ACC112 (cell line): Measurements from ENCODE around the gene UBE2J2.

ENCODE experiments used
- H2AFZ ChIP-seq: fragments of 200-600 bp; sonication (generic); one replicate; pipeline ENCODE4 v1.6.0; 2017; ENCODE audit warnings: antibody characterized with exemption, low read length; ENCODE audit not compliant: unreplicated experiment
- H3K27ac ChIP-seq: fragments of 200-600 bp; sonication (generic); 2 replicates; pipeline ENCODE4 v1.5.1; 2014; ENCODE audit warnings: low read depth, mild to moderate bottlenecking, antibody characterized with exemption, low read length, moderate library complexity
- H3K27me3 ChIP-seq: fragments of 200-600 bp; sonication (generic); 2 replicates; pipeline ENCODE4 v1.6.1; 2014; ENCODE audit warnings: mild to moderate bottlenecking, antibody characterized with exemption, low read length, moderate library complexity, mixed read lengths; ENCODE audit not compliant: insufficient read depth
- H3K36me3 ChIP-seq: fragments of 200-600 bp; sonication (generic); 2 replicates; pipeline ENCODE4 v1.6.1; 2016; ENCODE audit warnings: mild to moderate bottlenecking, antibody characterized with exemption, low read length, moderate library complexity, mixed read lengths; ENCODE audit not compliant: insufficient read depth
- H3K4me1 ChIP-seq: fragments of 200-600 bp; sonication (generic); one replicate; pipeline ENCODE4 v1.6.1; 2016; ENCODE audit warnings: low read length, mixed read lengths; ENCODE audit not compliant: insufficient read depth, unreplicated experiment, control insufficient read depth
- H3K4me3 ChIP-seq: fragments of 200-600 bp; sonication (generic); 2 replicates; pipeline ENCODE4 v1.5.1; 2014; ENCODE audit warnings: mild to moderate bottlenecking, low read depth, low read length
- H3K79me2 ChIP-seq: fragments of 200-600 bp; sonication (generic); one replicate; pipeline ENCODE4 v1.6.0; 2016; ENCODE audit warnings: low read length; ENCODE audit not compliant: control insufficient read depth, unreplicated experiment, insufficient read depth

UBE2J2 gene

DNA sequence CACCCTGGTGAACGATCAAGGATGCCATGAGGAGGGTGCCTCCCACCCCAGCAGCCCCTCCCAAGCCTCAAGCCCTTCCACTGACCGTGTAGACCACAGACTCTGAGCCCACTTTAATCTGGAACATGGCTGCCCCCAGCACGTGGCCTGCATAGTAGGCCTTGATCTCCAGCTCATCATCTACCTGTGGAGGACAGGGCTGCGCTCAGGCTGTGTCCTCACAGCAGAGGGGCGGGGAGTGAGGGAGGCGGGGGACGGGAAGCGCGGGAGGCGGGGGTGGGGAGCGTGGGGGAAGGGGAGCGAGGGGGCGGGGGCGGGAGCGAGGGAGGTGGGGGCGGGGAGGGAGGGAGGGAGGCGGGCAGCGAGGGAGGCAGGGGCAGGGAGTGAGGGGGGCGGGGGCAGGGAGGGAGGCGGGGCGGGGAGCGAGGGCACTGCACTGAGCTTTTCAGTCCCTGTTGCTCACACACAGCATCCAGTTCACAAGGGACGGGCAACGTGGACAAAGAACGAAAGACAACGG is 41.8 kb upstream of the UBE2J2 start:
- Histone ChIP-seq H3K4me3 (no peak overlapping the region), H3K36me3 (peaks cover 14% of the 10 kb centered on the region; the same call in 1 of the 2 replicates), H3K4me1 (peaks cover 9% of the 10 kb centered on the region), H3K27me3 (no peaks in the 10 kb centered on the region), H3K27ac (no peak overlapping the region), H3K79me2 (peaks cover 23% of the 10 kb centered on the region), H2AFZ (no peak overlapping the region)

DNA sequence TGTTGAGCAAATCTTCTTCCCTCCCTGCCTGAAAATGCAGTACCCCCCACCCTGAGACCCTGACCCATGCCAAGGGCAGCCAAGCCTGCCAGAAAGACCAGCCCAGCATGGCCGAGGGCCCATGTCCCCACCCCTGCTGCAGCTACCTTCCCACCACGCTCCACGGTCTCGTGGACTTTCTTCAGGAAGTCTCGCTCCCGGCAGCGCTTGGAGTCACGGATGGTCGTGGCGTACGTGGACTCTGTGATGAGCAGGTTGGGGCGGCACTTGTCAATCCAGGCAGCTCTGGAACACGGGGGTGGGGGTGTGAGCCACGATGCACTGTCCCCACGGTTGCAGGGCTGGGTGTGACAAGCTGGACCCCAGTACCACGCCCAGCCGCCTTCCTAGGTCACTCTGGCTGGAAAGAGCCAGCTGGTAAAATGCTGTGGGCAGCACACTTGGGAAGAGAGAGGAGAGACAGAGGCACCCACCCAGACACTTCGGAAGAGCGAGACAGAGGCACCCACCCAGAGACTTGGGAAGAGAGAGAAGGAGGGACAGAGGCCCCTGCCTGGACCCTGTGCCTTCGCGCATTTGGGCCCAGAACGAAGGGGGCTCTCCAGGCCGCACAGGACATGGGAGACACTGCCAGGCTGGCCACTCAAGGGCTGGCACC is 41.2 kb upstream of the UBE2J2 start:
- Histone ChIP-seq H3K4me1 (peaks cover 11% of the 10 kb centered on the region), H3K4me3 (no peak overlapping the region), H3K79me2 (peaks cover 16% of the 10 kb centered on the region), H3K27me3 (no peaks in the 10 kb centered on the region), H3K27ac (no peak overlapping the region), H2AFZ (no peak overlapping the region), H3K36me3 (peaks cover 14% of the 10 kb centered on the region; the same call in 1 of the 2 replicates)

DNA sequence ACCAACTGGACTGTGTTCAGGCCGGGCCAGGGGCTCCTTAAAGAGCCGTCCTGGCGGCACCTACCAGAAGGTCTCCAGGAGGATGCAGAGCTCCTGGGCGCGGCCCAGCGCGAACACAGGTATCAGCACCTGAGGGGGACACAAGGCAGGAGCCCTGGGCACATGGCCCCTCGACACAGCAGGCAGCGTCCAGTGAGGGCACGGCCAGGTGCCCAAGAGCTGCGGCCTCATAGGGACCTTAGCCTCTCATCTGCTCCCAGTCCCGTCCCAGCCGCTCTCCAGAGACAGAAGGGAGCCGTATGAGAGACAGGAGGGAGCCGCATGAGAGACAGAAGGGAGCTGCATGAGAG is 40.6 kb upstream of the UBE2J2 start:
- Histone ChIP-seq H3K27me3 (no peaks in the 10 kb centered on the region), H3K4me1 (peaks cover 17% of the 10 kb centered on the region), H3K27ac (no peak overlapping the region), H3K79me2 (peaks cover 16% of the 10 kb centered on the region), H3K4me3 (no peak overlapping the region), H2AFZ (no peak overlapping the region), H3K36me3 (peaks cover 14% of the 10 kb centered on the region; the same call in 1 of the 2 replicates)

DNA sequence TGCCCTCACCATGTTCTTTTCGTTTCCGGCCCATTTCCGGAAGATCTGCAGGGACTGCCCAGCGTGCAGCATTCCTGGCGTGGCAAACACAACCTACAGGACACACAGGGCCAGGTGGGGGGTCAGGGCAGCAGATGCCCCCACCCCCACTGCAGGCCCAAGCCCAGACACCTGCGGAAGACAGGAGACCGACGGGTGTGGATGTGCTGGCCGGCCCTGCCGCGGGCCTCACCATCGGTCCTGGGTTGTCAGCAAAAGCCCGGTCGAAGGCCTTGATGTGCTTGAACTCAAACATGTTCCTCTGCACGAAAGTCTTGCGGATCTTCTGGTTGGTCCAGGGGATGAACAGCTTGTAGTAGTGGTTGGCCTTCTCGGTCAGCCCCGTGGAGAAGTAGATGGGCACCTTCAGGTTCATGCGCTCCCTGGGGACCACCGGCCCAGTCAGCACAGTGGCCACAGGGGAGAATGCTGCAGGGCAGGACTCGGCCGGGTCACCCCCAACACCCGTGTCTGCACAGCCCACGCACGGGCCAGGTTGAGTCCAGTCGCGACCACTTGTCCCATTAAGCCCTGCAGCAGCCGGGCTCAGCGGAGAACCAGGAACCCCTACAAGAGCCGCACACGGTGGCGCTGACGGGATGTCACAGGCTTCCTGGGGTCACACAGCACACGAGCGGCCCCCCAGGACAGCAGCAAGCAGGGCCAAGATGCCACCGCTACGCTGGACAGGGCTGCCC is 40.0 kb upstream of the UBE2J2 start:
- Histone ChIP-seq H3K36me3 (peaks cover 14% of the 10 kb centered on the region; the same call in 1 of the 2 replicates), H3K4me1 (peaks cover 15% of the 10 kb centered on the region), H3K4me3 (no peak overlapping the region), H3K27me3 (no peaks in the 10 kb centered on the region), H2AFZ (no peak overlapping the region), H3K79me2 (peaks cover 18% of the 10 kb centered on the region), H3K27ac (no peak overlapping the region)

DNA sequence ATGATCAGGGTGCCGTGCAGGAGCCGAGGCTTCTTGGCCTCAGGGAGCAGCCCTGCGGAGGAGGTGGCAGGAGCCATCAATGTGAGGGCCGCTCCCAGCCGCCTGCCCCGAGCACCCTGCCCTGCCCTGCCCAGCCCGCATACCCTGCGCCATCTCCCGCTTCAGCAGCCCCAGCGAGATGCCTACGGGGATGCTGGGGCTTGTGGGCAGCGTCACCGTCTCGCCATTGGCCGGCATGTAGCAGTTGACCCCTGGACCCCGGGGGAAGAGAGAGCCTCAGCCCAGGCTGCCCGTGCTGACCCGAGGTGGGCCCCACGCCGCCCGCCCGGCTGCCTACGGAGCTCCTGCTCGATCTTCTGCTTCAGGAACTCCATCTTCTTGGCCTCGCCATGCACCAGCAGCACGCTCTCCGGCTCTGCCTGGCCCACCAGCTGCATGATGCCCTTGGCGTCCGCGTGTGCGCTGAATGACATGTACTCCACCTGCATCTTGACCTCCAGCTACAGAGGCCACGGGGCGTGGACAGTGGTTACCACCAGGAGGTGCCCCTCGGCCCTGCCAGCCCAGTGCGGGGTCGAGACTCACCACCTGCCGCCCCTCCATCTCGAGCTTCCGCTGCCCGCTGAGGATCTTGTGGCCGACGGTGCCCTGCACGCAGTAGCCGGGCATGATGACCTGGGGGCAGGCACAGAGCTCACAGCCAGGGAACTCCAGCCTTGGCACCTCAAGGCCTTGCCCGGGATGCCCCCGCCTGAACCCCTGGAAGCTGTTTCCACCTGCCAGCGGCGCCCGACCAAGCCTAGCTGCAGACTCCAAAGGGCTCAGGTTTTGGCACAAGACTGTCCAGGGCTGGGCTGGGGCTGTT is 39.0 kb upstream of the UBE2J2 start:
- Histone ChIP-seq H3K27ac (no peak overlapping the region), H3K79me2 (peaks cover 18% of the 10 kb centered on the region), H3K36me3 (peaks cover 14% of the 10 kb centered on the region; the same call in 1 of the 2 replicates), H3K4me3 (no peak overlapping the region), H3K27me3 (no peaks in the 10 kb centered on the region), H3K4me1 (peaks cover 10% of the 10 kb centered on the region), H2AFZ (no peak overlapping the region)

DNA sequence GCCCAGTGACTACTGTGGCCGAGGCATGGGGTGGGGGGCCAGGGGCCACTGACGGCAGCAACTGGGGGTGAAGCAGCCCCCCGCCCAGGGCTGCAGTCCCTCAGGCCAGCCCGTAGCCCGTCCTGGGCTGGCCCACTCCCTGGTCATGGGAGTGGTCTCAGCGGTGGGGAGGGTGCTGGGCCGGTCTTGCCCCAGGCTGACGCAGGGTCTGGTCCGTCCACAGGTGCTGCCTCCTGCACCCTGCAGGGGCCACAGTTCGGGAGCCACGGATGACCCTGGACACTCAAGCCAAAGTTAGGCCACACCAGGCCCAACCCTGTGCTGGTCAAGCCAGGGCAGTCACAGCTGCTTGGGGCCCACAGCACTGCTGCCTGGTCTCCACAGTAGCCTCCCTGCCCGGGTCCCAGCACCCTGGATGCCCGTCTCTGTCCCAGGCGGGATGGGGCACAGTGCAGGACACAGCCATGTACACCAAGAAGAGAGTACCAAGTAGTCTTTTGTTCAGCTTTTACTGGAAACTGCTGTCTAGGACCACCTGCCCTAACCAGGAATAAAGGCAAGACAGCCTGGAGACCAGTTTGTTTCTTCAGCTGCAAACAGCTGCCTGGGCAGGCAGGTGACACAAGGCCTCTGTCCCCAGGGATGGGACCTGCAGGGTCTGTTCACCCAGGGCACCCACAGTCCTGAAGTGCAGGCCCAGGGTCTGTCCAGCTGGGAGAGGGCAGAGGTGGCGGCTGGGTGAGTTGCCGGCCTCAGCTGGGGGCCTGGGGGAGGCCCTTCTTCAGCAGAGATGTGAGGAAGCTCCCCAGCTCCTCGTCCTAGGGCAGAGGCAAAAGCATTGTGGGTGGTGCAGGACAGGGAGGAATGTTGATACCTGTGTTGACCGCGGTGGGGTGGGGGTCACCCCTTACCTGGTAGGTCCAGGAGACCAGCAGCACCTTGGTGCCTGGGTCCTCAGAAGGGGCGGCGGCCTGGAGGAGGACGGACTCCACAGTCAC is 37.8 kb upstream of the UBE2J2 start:
- H3K79me2 ChIP-seq, result peaks cover 26% of the 10 kb centered on the region
- H3K36me3 ChIP-seq, result peaks cover 14% of the 10 kb centered on the region; the same call in 1 of the 2 replicates

DNA sequence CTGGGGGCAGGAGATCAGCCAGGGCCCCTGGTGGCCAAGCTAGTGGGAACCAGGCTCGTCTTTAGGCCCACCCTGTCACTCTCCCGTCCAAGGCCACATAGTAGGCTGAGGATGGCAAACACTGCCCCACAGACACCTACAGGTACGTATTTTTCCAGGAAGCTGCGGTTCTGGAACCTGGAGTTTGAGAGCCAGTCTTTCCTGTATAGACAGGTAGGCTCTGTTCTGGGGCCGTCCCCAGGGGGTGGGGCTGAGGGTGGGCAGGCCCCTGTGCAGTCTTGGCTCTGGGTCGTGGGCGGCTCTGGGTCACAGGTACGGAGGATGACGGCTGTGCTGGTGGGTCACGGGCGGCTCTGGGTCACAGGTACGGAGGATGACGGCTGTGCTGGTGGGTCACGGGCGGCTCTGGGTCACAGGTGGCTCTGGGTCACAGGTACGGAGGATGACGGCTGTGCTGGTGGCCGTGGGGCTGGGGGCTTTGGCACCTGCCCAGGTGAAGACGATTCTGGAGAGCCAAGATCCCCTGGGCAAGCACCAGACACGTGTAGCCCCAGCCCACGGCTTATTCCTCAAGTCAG is 36.9 kb upstream of the UBE2J2 start:
- Histone ChIP-seq H2AFZ (no peak overlapping the region), H3K79me2 (peaks cover 34% of the 10 kb centered on the region), H3K36me3 (peaks cover 14% of the 10 kb centered on the region; the same call in 1 of the 2 replicates), H3K4me3 (no peak overlapping the region; the same call in 1 of the 2 replicates), H3K27me3 (no peaks in the 10 kb centered on the region), H3K27ac (no peak overlapping the region), H3K4me1 (peaks cover 25% of the 10 kb centered on the region)

More for the DNA sequence above, 37.8 kb upstream of the UBE2J2 start:
- Histone ChIP-seq H3K27ac (no peak overlapping the region), H3K4me1 (peaks cover 17% of the 10 kb centered on the region), H3K4me3 (no peak overlapping the region), H2AFZ (no peak overlapping the region), H3K27me3 (no peaks in the 10 kb centered on the region)

- H3K79me2 ChIP-seq, result peaks cover 30% of the 10 kb centered on the region
- no peak overlapping the region for H2AFZ ChIP-seq
- H3K27me3 ChIP-seq, result no peaks in the 10 kb centered on the region
- peak overlapping the region; percentile 92; the same call in 1 of the 2 replicates for H3K4me3 ChIP-seq
- peaks cover 11% of the 10 kb centered on the region; the same call in 1 of the 2 replicates for H3K36me3 ChIP-seq
- H3K27ac ChIP-seq, result no peak overlapping the region
- H3K4me1 ChIP-seq, result peaks cover 30% of the 10 kb centered on the region
Observed at GRCh38 chr1:1310109-1310385, 36.4 kb upstream of the UBE2J2 start.

- no peak overlapping the region for H2AFZ ChIP-seq
Observed at GRCh38 chr1:1309251-1310108, 35.8 kb upstream of the UBE2J2 start.

More at GRCh38 chr1:1309251-1310108, 35.8 kb upstream of the UBE2J2 start:
- Histone ChIP-seq H3K27me3 (no peaks in the 10 kb centered on the region), H3K79me2 (peaks cover 31% of the 10 kb centered on the region), H3K27ac (peak overlapping the region; percentile 73; the same call in 1 of the 2 replicates), H3K36me3 (peaks cover 10% of the 10 kb centered on the region; the same call in 1 of the 2 replicates), H3K4me3 (peak overlapping the region; percentile 92), H3K4me1 (peaks cover 36% of the 10 kb centered on the region)
